Mesendoderm (in vitro differentiated cells): Measurements from ENCODE around the gene GALNT17.

Experiments
- DNase-seq: peaks from one replicate; pipeline ENCODE4 v3.0.0; 2013
- H2AK5ac ChIP-seq: 2 replicates; pipeline ENCODE4 v1.6.1; 2013; ENCODE audit warnings: low read length, inconsistent platforms
- H2BK120ac ChIP-seq: 2 replicates; pipeline ENCODE4 v1.6.1; 2013; ENCODE audit warnings: low read depth, mild to moderate bottlenecking, low read length, moderate library complexity, mixed read lengths
- H2BK15ac ChIP-seq: replicated peaks from 2 replicates; pipeline ENCODE4 v1.6.1; 2013; ENCODE audit warnings: low read depth, mild to moderate bottlenecking, moderate library complexity
- H2BK5ac ChIP-seq: 2 replicates; pipeline ENCODE4 v1.6.1; 2013; ENCODE audit warnings: low read length, inconsistent platforms
- H3K18ac ChIP-seq: 2 replicates; pipeline ENCODE4 v1.6.1; 2013; ENCODE audit warnings: mild to moderate bottlenecking, low read length, mixed read lengths
- H3K23ac ChIP-seq: one replicate; pipeline ENCODE4 v1.6.1; 2013; ENCODE audit warnings: low read length
- H3K27ac ChIP-seq: 2 replicates; pipeline ENCODE4 v1.5.1; 2013; ENCODE audit warnings: low read depth, mild to moderate bottlenecking, inconsistent platforms, low read length, moderate library complexity
- H3K27me3 ChIP-seq: 2 replicates; pipeline ENCODE4 v1.6.1; 2013; ENCODE audit warnings: low read length, control low read depth, mild to moderate bottlenecking, inconsistent platforms; ENCODE audit not compliant: insufficient read depth, poor library complexity
- H3K36me3 ChIP-seq: 2 replicates; pipeline ENCODE4 v1.6.1; 2013; ENCODE audit warnings: low read length, inconsistent platforms; ENCODE audit not compliant: control insufficient read depth, insufficient read depth
- H3K4ac ChIP-seq: one replicate; pipeline ENCODE4 v1.6.1; 2013; ENCODE audit warnings: low read depth, mild to moderate bottlenecking, low read length, moderate library complexity
- H3K4me1 ChIP-seq: 2 replicates; pipeline ENCODE4 v1.6.1; 2013; ENCODE audit warnings: low read depth, low read length, inconsistent platforms; ENCODE audit not compliant: control insufficient read depth
- H3K4me2 ChIP-seq: 2 replicates; pipeline ENCODE4 v1.6.1; 2013; ENCODE audit warnings: low read length
- H3K4me3 ChIP-seq: 2 replicates; pipeline ENCODE4 v1.5.1; 2013; ENCODE audit warnings: mild to moderate bottlenecking, low read length
- H3K56ac ChIP-seq: one replicate; pipeline ENCODE4 v1.6.1; 2013; ENCODE audit warnings: low read length
- H3K79me1 ChIP-seq: 2 replicates; pipeline ENCODE4 v1.6.1; 2013; ENCODE audit warnings: low read length, inconsistent platforms
- H3K79me2 ChIP-seq: 2 replicates; pipeline ENCODE4 v1.6.1; 2013; ENCODE audit warnings: mild to moderate bottlenecking, low read length; ENCODE audit not compliant: control insufficient read depth, insufficient read depth
- H3K9ac ChIP-seq: 2 replicates; pipeline ENCODE4 v1.6.1; 2013; ENCODE audit warnings: low read length, inconsistent platforms
- H4K5ac ChIP-seq: one replicate; pipeline ENCODE4 v1.6.1; 2013; ENCODE audit warnings: low read length
- H4K8ac ChIP-seq: one replicate; pipeline ENCODE4 v1.6.1; 2013; ENCODE audit warnings: low read depth, mild to moderate bottlenecking, control low read depth, low read length, moderate library complexity
- WGBS: extraction: QIAGEN DNeasy Blood & Tissue Kit; methylation state at CpG from one replicate; pipeline ENCODE4 v1.1.7; 2013; ENCODE audit warnings: low lambda C conversion rate, missing lambda C conversion rate; ENCODE audit not compliant: insufficient coverage; ENCODE audit errors: extremely low coverage; 5-methylcytosine and 5-hydroxymethylcytosine counted together

GALNT17 gene

GRCh38 chr7:71486414-71486813 lies 354.5 kb downstream of the GALNT17 start:
- Histone ChIP-seq H3K23ac (no peak overlapping the region), H3K56ac (no peak overlapping the region), H2BK5ac (no peak overlapping the region), H3K4me3 (no peak overlapping the region), H3K4ac (no peak overlapping the region), H3K27me3 (no peaks in the 10 kb centered on the region), H2BK15ac (no peak overlapping the region), H3K4me1 (no peaks in the 10 kb centered on the region), H3K79me1 (no peaks in the 10 kb centered on the region), H3K79me2 (no peaks in the 10 kb centered on the region), H4K5ac (no peak overlapping the region), H2BK120ac (no peak overlapping the region), H2AK5ac (no peak overlapping the region), H3K9ac (no peak overlapping the region), H3K27ac (no peak overlapping the region), H3K36me3 (no peaks in the 10 kb centered on the region), H4K8ac (no peak overlapping the region), H3K4me2 (no peak overlapping the region), H3K18ac (no peak overlapping the region)
- WGBS: no CpG with 5 or more reads among the region's 5 CpGs
- no peak for DNase-seq

GRCh38 chr7:71486856-71487628 lies 355.1 kb downstream of the GALNT17 start:
- WGBS: no CpG with 5 or more reads among the region's 6 CpGs
- H4K5ac ChIP-seq: no peak overlapping the region
- H2BK120ac ChIP-seq: no peak overlapping the region
- H3K4me1 ChIP-seq: no peaks in the 10 kb centered on the region
- H2AK5ac ChIP-seq: no peak overlapping the region
- no peak overlapping the region for H3K18ac ChIP-seq
- no peak overlapping the region for H3K4me3 ChIP-seq
- no peaks in the 10 kb centered on the region for H3K79me1 ChIP-seq
- no peaks in the 10 kb centered on the region for H3K36me3 ChIP-seq
- H4K8ac ChIP-seq: no peak overlapping the region
- H3K9ac ChIP-seq: no peak overlapping the region
- H3K79me2 ChIP-seq: no peaks in the 10 kb centered on the region
- no peak overlapping the region for H2BK15ac ChIP-seq
- H3K27me3 ChIP-seq: no peaks in the 10 kb centered on the region
- H3K4me2 ChIP-seq: no peak overlapping the region
- no peak overlapping the region for H3K4ac ChIP-seq
- H3K23ac ChIP-seq: no peak overlapping the region
- H2BK5ac ChIP-seq: no peak overlapping the region
- peak; percentile 50 for DNase-seq
- H3K56ac ChIP-seq: no peak overlapping the region
- no peak overlapping the region for H3K27ac ChIP-seq

- Histone ChIP-seq H3K9ac (no peak overlapping the region), H3K4me1 (no peaks in the 10 kb centered on the region), H3K56ac (peak overlapping the region; percentile 42), H3K4me2 (no peak overlapping the region), H2AK5ac (peak overlapping the region; percentile 74), H2BK5ac (peak overlapping the region; percentile 27), H3K79me2 (no peaks in the 10 kb centered on the region), H3K27me3 (no peaks in the 10 kb centered on the region), H4K8ac (no peak overlapping the region), H2BK120ac (no peak overlapping the region), H3K4ac (peak overlapping the region; percentile 6), H3K79me1 (no peaks in the 10 kb centered on the region), H3K36me3 (no peaks in the 10 kb centered on the region), H3K18ac (peak overlapping the region; percentile 28), H3K4me3 (no peak overlapping the region), H2BK15ac (no peak overlapping the region), H3K23ac (no peak overlapping the region), H3K27ac (no peak overlapping the region), H4K5ac (no peak overlapping the region)
- no peak for DNase-seq
- no CpG with 5 or more reads among the region's 2 CpGs for WGBS
Measured at GRCh38 chr7:71488308-71488707, 356.4 kb downstream of the GALNT17 start.

GRCh38 chr7:71491336-71491735 lies 359.4 kb downstream of the GALNT17 start:
- H4K5ac ChIP-seq: no peak overlapping the region
- H2BK120ac ChIP-seq: no peak overlapping the region
- H3K79me2 ChIP-seq: no peaks in the 10 kb centered on the region
- no CpG with 5 or more reads among the region's 6 CpGs for whole genome bisulfite sequencing
- no peak overlapping the region for H2AK5ac ChIP-seq
- H4K8ac ChIP-seq: no peak overlapping the region
- no peak overlapping the region for H3K4me3 ChIP-seq
- no peak overlapping the region for H2BK15ac ChIP-seq
- H3K36me3 ChIP-seq: no peaks in the 10 kb centered on the region
- no peaks in the 10 kb centered on the region for H3K79me1 ChIP-seq
- no peak overlapping the region for H3K23ac ChIP-seq
- no peak overlapping the region for H3K56ac ChIP-seq
- no peaks in the 10 kb centered on the region for H3K27me3 ChIP-seq
- H3K4me1 ChIP-seq: no peaks in the 10 kb centered on the region
- no peak for DNase-seq
- no peak overlapping the region for H3K9ac ChIP-seq
- H2BK5ac ChIP-seq: no peak overlapping the region
- H3K4ac ChIP-seq: no peak overlapping the region
- no peak overlapping the region for H3K4me2 ChIP-seq
- H3K18ac ChIP-seq: no peak overlapping the region
- H3K27ac ChIP-seq: no peak overlapping the region

GRCh38 chr7:71495828-71496227 lies 363.9 kb downstream of the GALNT17 start:
- Histone ChIP-seq H3K18ac (no peak overlapping the region), H2AK5ac (no peak overlapping the region), H3K27ac (no peak overlapping the region), H2BK15ac (no peak overlapping the region), H2BK120ac (no peak overlapping the region), H3K79me2 (no peaks in the 10 kb centered on the region), H3K4me2 (no peak overlapping the region), H3K23ac (no peak overlapping the region), H3K27me3 (no peaks in the 10 kb centered on the region), H3K4ac (no peak overlapping the region), H3K56ac (no peak overlapping the region), H3K4me1 (peaks cover 3% of the 10 kb centered on the region), H4K8ac (no peak overlapping the region), H2BK5ac (no peak overlapping the region), H3K79me1 (no peaks in the 10 kb centered on the region), H4K5ac (no peak overlapping the region), H3K4me3 (no peak overlapping the region), H3K36me3 (no peaks in the 10 kb centered on the region), H3K9ac (no peak overlapping the region)
- no CpG with 5 or more reads among the region's 4 CpGs for WGBS
- no peak for DNase-seq
